C4-2B (cell line): Measurements from ENCODE around the gene CLIC4.

ENCODE experiments used
- CTCF ChIP-seq: fragments of 450-650 bp; conservative IDR thresholded peaks from 2 replicates; pipeline ENCODE4 v1.5.1; 2017; ENCODE audit warnings: mild to moderate bottlenecking
- ZFX ChIP-seq: fragments of 450-650 bp; IDR thresholded peaks from 2 replicates; pipeline ENCODE4 v1.6.1; 2017

GRCh38 chr1:24801176-24801575 is 55.9 kb downstream of the CLIC4 start:
- no peak for TF ChIP-seq CTCF
- no peak for TF ChIP-seq ZFX
